Ramos (cell line): ENCODE measurements around the gene TTLL4.

Experiments
- in situ Hi-C: fragments of 300-500 bp; cut with MboI; formaldehyde crosslinking; loops from one replicate; pipeline ENCODE4 v1.14.3; 2022; ENCODE audit warnings: low sequenced_read_pairs; ENCODE audit not compliant: unreplicated experiment

TTLL4 gene

DNA sequence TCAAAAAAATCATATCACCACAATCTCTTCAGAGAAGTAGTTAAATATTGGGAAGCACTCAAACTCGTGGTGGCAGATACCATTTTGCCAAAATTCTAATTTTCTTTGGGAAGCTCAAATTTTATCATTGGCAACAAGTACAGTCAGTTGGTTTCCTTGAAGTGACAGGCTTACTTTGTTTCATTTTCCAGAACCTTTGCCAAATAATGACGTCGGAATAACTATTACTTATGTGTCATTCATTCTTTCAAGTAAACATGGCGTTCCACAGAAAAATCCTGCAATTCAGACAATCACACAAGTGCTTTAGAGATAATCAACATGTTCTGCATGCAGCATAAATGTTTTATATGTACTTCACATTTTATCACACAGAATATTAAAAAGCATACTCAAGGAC, 5.4 kb downstream of the TTLL4 start:
- in situ Hi-C loops = no loop called here

DNA sequence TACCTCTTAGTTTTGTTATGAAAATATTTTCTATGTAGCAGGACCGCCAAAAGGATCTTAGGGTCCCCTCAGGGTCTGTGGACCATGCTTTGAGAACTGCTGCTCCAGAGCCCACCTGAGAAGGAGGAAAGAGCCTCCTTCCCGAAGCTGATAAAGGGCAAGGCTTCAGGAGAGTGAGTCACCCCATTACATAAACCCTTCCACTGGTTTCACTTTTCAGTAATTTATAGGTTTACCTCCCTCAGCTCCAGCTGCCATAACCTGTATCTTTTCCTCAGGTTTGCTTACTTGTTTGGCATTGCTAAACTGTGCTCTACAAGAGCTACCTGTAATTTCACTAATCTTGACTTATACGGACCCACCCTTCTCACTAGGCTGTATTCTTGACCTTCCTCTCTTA, 6.6 kb downstream of the TTLL4 start:
- in situ Hi-C loops = no loop called here

- in situ Hi-C loops = no loop called here
These were observed 7.4 kb downstream of the TTLL4 start for GRCh38 chr2:218718058-218718457.

DNA sequence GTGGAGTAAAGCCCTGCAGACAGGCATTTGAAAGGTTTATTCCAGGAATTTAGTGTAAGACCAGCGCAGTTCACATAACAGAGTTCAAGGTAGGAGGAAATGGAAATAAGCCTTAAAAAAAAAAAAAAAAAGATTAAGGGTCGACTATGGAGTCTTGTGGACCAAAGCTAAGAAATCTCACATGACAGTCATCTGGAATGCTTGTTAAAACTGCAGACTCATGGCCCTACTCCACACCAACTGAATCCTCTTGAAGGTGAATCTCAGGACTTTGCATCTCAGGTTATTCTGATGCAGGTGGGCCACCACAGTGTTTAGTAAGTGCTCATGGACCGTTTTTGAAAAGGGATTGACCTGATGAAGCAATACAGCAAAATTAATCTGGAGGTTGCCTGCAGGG, 8.8 kb downstream of the TTLL4 start:
- in situ Hi-C loops = no loop called here

GRCh38 chr2:218720048-218721041, 9.7 kb downstream of the TTLL4 start:
- in situ Hi-C loops = no loop called here

DNA sequence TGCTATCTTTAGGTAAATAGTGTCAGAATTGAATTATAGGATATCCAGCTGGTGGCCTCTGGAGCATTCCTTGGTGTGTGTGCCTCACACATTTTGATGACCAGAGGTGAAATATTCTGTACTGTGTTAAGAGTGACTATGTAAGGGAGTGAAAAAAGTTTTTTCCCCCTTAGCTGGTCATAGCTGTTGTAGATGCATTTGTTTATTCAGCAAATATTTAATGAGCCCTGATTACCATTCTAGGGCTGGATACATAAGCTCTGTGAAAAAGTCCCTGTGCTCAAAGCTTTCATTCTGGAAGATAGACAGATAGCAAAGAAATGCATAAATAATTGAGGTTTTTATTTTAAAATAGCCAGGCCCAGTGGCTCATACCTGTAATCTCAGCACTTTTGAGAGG, 10.9 kb downstream of the TTLL4 start:
- in situ Hi-C loops = no loop called here

GRCh38 chr2:218721934-218722333, 11.3 kb downstream of the TTLL4 start:
- in situ Hi-C loops = no loop called here

DNA sequence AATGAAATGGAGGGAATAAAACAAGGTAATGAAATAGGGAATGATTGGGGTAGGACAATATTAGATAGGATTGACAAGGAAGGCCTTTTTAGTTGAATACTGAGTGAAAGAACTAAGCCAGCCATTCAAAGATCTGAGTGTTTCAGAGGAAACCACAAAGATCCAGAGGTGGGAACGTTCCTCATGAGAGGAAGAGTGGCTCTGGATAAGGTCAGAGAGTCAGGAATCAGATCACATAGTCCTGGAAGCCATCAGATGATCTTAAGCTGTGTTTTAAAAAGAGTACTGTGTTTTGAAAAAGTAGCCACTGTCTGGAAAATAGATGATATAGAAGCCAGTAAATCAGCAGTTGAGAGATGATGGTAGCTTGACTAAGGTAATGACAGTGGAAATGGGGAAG, 11.8 kb downstream of the TTLL4 start:
- in situ Hi-C loops = no loop called here

DNA sequence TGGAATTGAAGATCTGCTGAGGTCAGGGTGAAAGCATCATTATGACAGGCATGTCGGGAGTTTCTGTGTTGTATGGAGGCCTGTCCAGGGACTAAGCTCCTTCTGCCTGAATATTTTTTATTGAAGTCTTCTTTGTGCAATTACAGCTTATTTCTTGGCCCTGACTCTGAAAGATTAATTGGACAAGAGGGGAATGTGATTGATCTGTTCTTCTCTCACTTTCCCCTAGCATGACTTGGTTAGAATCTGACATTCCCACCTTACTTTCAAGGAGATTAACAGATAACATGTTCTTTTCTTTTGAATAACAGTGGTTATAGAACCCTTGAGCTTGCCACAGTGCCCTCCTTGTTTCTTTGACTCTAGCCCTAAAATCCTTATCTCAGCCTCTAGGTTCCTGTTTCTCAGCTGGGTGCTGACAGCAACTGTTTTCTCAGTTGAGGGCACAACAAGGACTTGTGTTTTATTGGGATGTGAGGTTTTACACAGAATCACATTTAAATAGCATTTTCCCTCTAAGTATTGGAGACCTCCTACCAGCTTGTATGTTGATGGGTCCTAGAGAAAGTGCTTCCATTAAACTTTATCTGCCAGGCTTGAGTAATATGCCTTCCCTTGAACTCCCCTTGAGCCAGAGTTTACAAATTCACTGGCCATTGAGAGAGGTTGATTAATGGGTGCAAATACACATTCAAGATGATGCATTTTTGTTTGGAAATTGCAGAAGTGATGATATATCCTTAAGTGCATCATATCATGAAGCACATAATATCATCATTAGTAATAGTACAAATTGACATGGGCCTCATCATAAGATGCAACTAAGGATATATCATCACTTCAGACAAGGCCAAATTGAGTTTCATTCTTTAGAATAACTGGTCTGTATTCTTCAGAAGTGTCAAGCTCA, 12.5 kb downstream of the TTLL4 start:
- in situ Hi-C loops = no loop called here

DNA sequence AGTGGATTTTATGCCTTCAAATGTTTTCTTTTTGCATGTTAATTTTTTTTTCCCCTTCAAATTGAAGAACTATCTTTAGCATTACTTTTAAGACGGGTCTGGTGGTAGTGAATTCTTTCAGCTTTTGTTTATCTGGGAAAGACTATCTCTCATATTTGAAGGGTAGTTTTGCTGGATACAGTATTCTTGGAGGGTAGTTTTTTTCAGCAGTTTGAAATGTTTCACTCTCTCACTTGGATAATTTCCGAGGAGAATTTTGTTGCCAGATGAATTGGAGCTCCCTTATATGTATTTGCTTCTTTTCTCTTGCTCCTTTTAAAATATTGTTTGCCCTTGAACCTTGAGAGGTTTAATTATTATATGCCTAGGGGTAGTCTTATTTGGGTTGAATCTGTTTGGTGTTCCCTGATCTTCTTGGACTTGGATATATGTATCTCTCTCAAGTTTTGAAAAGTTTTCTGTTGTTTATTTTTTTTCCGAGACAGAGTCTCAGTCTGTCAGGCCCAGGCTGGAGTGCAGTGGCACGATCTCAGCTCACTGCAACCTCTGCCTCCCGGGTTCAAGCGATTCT, 15.5 kb downstream of the TTLL4 start:
- in situ Hi-C loops = no loop called here

GRCh38 chr2:218727502-218728165, 17.0 kb downstream of the TTLL4 start:
- in situ Hi-C loops = no loop called here

- in situ Hi-C loops = loop anchor here (10.0 kb wide), 1 partner anchor 115 kb away; no protein-coding TSS in a partner anchor
These were observed 19.0 kb downstream of the TTLL4 start for GRCh38 chr2:218729640-218730039.

- in situ Hi-C loops = loop anchor here (10.0 kb wide), 1 partner anchor 113 kb away; no protein-coding TSS in a partner anchor
These were observed 21.6 kb downstream of the TTLL4 start for GRCh38 chr2:218732052-218732760.

GRCh38 chr2:218732761-218733158, 22.1 kb downstream of the TTLL4 start:
- in situ Hi-C loops = loop anchor here (10.0 kb wide), 1 partner anchor 112 kb away; no protein-coding TSS in a partner anchor

DNA sequence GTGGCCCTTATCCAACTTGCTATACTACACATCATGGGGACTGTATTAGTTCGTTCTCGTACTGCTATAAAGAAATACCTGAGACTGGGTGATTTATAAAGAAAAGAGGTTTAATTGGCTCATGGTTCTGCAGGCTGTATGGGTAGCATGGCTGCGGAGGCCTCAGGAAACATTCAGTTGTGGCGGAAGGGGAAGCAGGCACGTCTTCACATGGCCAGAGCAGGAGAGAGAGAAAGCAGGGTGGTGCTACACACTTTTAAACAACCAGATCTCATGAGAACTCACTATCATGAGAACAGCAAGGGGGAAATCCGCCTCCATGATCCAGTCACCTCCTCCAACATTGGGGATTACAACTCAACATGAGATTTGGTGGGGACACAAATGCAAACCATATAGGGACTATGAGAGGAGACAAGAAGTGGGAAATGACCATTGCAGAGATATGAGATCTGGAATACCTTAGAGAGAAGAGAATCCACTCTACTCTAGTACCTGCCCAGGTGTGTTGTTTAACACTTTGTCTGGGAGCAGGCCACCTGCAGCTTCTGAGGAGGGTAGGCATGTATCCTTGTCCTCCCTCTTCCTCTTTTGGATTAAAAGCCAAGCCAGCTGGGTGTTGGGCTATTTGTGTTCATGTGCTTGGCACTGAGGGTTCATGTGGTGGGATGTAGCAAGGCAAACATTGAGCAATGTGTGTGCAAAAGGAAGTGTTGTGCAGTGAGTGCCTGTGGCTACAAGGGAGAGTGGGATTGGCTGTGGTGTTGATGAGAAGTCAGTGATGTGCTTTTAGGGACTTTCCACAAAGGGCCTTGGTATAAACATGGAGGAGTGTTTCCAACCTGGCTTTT, 22.8 kb downstream of the TTLL4 start:
- in situ Hi-C loops = loop anchor here (10.0 kb wide), 1 partner anchor 111 kb away; no protein-coding TSS in a partner anchor

DNA sequence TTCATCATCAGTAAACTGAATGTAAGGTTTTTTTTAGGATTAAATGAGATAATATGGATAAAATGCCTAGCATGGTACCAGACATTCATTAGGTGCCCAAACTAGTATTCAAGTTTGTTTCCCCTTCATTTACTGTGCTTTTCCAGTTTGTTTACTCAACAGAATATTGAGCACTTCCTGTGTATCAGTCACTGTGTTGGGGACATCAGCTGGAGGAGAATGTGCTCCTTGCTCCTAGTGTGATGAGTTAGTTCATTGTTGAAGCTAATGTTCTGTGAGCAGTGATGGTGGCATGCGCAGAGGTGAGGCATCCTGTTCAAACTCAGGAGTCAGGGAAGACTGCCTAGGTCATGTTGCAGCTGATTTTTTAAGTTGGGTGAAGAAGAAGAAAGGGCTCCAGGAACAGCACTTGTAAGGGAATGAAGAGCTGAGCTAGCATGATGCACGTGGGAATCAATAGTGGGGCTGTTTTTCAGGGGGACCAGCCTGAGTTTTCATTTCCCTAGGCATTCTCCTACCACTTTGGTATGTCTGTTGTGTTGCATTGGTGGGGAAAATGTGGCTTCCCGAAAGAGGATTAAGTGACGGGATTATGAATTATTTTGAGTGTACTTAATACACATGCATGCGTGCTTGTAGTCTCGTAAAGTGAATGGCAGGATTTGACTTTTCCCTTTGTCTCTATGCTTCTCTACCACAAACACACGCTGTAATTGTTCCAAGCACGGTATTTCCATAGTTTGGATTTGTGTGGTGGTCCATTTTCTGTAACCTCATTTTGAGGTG, 23.7 kb downstream of the TTLL4 start:
- in situ Hi-C loops = loop anchor here (10.0 kb wide), 1 partner anchor 110 kb away; no protein-coding TSS in a partner anchor

DNA sequence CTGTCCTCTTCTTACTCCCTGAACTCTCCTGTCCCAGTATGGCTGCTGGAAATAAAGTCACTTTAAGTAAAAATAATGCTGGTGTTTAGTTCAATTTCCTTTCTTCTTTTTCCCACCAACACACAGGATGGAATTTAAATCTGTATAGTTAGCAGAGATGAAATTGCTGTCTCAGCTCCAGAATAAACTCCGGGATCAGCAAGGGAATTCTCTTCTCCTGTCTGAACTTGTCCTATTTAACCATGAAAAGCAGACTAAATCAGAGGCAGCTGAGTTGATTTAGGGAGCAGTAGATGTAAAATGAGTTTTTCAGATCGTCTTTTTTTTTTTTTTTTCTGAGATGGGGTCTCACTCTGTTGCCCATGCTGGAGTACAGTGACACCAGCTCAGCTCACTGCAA, 25.9 kb downstream of the TTLL4 start:
- in situ Hi-C loops = loop anchor here (10.0 kb wide), 1 partner anchor 108 kb away; no protein-coding TSS in a partner anchor
